Parathyroid adenoma (tissue), 2 donors: Measurements from ENCODE around the gene ENDOG.
"Not testable (repeated sequence)": the region's sequence is repeated elsewhere in the genome, so short reads cannot be mapped to it uniquely, and the experiment has no call there.

Experiments
- H2AFZ ChIP-seq: fragments of 300-600 bp; sonication (generic); one replicate; pipeline ENCODE4 v1.7.0; 2017; ENCODE audit warnings: antibody characterized with exemption, mild to moderate bottlenecking
- H3K27ac ChIP-seq: fragments of 300-600 bp; sonication (generic); one replicate; pipeline ENCODE4 v1.7.0; 2017
- H3K27me3 ChIP-seq: fragments of 300-600 bp; sonication (generic); one replicate; pipeline ENCODE4 v1.7.0; 2017; ENCODE audit warnings: low read length; ENCODE audit not compliant: control insufficient read depth, insufficient read depth
- H3K36me3 ChIP-seq: fragments of 300-600 bp; sonication (generic); one replicate; pipeline ENCODE4 v1.7.0; 2017; ENCODE audit warnings: low read length; ENCODE audit not compliant: control insufficient read depth, insufficient read depth
- H3K4me1 ChIP-seq: fragments of 300-600 bp; sonication (generic); one replicate; pipeline ENCODE4 v1.7.0; 2017; ENCODE audit warnings: control low read depth
- H3K4me2 ChIP-seq: fragments of 300-600 bp; sonication (generic); one replicate; pipeline ENCODE4 v1.7.0; 2017; ENCODE audit warnings: low read length
- H3K4me3 ChIP-seq: fragments of 300-600 bp; sonication (generic); one replicate; pipeline ENCODE4 v1.7.0; 2017; ENCODE audit warnings: low read depth, low read length
- H3K79me2 ChIP-seq: fragments of 300-600 bp; sonication (generic); one replicate; pipeline ENCODE4 v1.7.0; 2017; ENCODE audit warnings: control low read depth
- H3K9ac ChIP-seq: fragments of 300-600 bp; sonication (generic); one replicate; pipeline ENCODE4 v1.7.0; 2017; ENCODE audit warnings: mild to moderate bottlenecking
- H3K9me3 ChIP-seq: fragments of 300-600 bp; sonication (generic); one replicate; pipeline ENCODE4 v1.7.0; 2017; ENCODE audit warnings: low read length; ENCODE audit not compliant: control insufficient read depth
- CTCF ChIP-seq: fragments of 300-600 bp; sonication (generic); IDR thresholded peaks from one replicate; pipeline ENCODE4 v1.7.0; 2017; ENCODE audit warnings: antibody characterized with exemption, mild to moderate bottlenecking
- donor health status: primary hyperparathyroidism.

Gene ENDOG

GRCh38 chr9:128847803-128848202 lies 29.5 kb downstream of the ENDOG start:
- Histone ChIP-seq H3K9me3 (no peaks in the 10 kb centered on the region), H3K27me3 (no peaks in the 10 kb centered on the region), H3K4me1 (peaks cover 4% of the 10 kb centered on the region), H3K4me3 (no peak overlapping the region), H3K4me2 (no peak overlapping the region), H3K36me3 (no peaks in the 10 kb centered on the region), H2AFZ (no peak overlapping the region), H3K27ac (no peak overlapping the region), H3K79me2 (no peaks in the 10 kb centered on the region), H3K9ac (no peak overlapping the region)
- TF ChIP-seq CTCF, result no peak

GRCh38 chr9:128851024-128851423 lies 32.7 kb downstream of the ENDOG start:
- not testable (repeated sequence) for H3K79me2 ChIP-seq, H3K4me3 ChIP-seq, H3K4me1 ChIP-seq, H2AFZ ChIP-seq, H3K9ac ChIP-seq, H3K36me3 ChIP-seq, H3K27ac ChIP-seq, H3K9me3 ChIP-seq, H3K27me3 ChIP-seq, H3K4me2 ChIP-seq

GRCh38 chr9:128851779-128852600 lies 33.7 kb downstream of the ENDOG start:
- not testable (repeated sequence) for H3K36me3 ChIP-seq, H3K27me3 ChIP-seq, H3K9me3 ChIP-seq, H3K79me2 ChIP-seq, H3K9ac ChIP-seq, H3K4me1 ChIP-seq, H3K4me2 ChIP-seq, H3K27ac ChIP-seq, H2AFZ ChIP-seq, H3K4me3 ChIP-seq
- peak; percentile 51 for TF ChIP-seq CTCF

GRCh38 chr9:128852646-128853045 lies 34.3 kb downstream of the ENDOG start:
- H3K36me3 ChIP-seq, H3K4me1 ChIP-seq, H2AFZ ChIP-seq, H3K9ac ChIP-seq, H3K4me3 ChIP-seq, H3K27ac ChIP-seq, H3K27me3 ChIP-seq, H3K9me3 ChIP-seq, H3K79me2 ChIP-seq: not testable (repeated sequence)
- peak overlapping the region; percentile 42 for H3K4me2 ChIP-seq

GRCh38 chr9:128854454-128854853 lies 36.2 kb downstream of the ENDOG start:
- not testable (repeated sequence) for H3K79me2 ChIP-seq, H3K4me1 ChIP-seq, H3K9ac ChIP-seq, H3K27ac ChIP-seq, H3K9me3 ChIP-seq, H3K36me3 ChIP-seq, H3K4me3 ChIP-seq, H3K4me2 ChIP-seq, H3K27me3 ChIP-seq, H2AFZ ChIP-seq

GRCh38 chr9:128858476-128858875 lies 40.2 kb downstream of the ENDOG start:
- not testable (repeated sequence) for H3K27ac ChIP-seq, H3K36me3 ChIP-seq, H3K4me3 ChIP-seq, H3K9me3 ChIP-seq, H3K27me3 ChIP-seq, H3K4me1 ChIP-seq, H3K4me2 ChIP-seq, H3K79me2 ChIP-seq, H3K9ac ChIP-seq, H2AFZ ChIP-seq
